H1 (cell line): Measurements from ENCODE around the gene ZNF618. TPM values are rescaled to one million over a fixed set of nuclear protein-coding genes. Genes with fewer than 3 reads are reported as not detected.

Experiments used
- JUND ChIP-seq: IDR thresholded peaks from 2 replicates; pipeline ENCODE4 v1.6.1; 2011; ENCODE audit warnings: mild to moderate bottlenecking, improper control_type of control experiment, low read length
- KDM1A ChIP-seq: fragments of 200-600, 300-600 bp; sonication (generic); IDR thresholded peaks from 2 replicates; pipeline ENCODE4 v1.7.1; 2016; ENCODE audit warnings: mild to moderate bottlenecking, low read length, borderline replicate concordance
- POLR2AphosphoS5 ChIP-seq: IDR thresholded peaks from 2 replicates; pipeline ENCODE4 v1.6.1; 2011; ENCODE audit warnings: low read depth, low read length
- RNF2 ChIP-seq: fragments of 200-900, 300-1000 bp; sonication (generic); IDR thresholded peaks from 2 replicates; pipeline ENCODE4 v1.7.1; 2016; ENCODE audit warnings: borderline replicate concordance, low read depth, mild to moderate bottlenecking, antibody characterized with exemption, low read length; ENCODE audit not compliant: poor library complexity, severe bottlenecking; ENCODE audit errors: missing control alignments
- SRF ChIP-seq: IDR thresholded peaks from 2 replicates; pipeline ENCODE4 v1.6.1; 2011; ENCODE audit warnings: mild to moderate bottlenecking, low read depth, low read length, moderate library complexity
- TAF1 ChIP-seq: IDR thresholded peaks from 2 replicates; pipeline ENCODE4 v1.6.1; 2011; ENCODE audit warnings: mild to moderate bottlenecking, low read depth, low read length
- ZNF274 ChIP-seq: IDR thresholded peaks from 2 replicates; pipeline ENCODE4 v1.7.0; 2012; ENCODE audit warnings: low read length, borderline replicate concordance; ENCODE audit errors: extremely low read depth
- polyA plus RNA-seq, 7 experiments: library from polyadenylated mRNA; depleted of rRNA in 3 of 7; stranded (reverse) in 5 of 7; unstranded in 2 of 7; fragments of >200 nt in 5 of 7; fragments of 200-250 nt in 2 of 7; gene quantifications; 1 replicate in 5 of 7; 2 replicates in 1 of 7; 4 replicates in 1 of 7; pipeline versions ENCODE4 v1.2.1 to v1.2.3, GENCODE V29; 2011 to 2013; ENCODE audit warnings: missing spikeins in 2 of 7, mixed read lengths in 2 of 7
- total RNA-seq: library from RNA; stranded (reverse); fragmentation: NEBNext Ultra II Directional; extraction: Animal tissue kit (Norgen Biotek cat#: 25700); gene quantifications from 2 replicates; pipeline ENCODE4 v1.2.1, GENCODE V29; 2021
- TF ChIP-seq, protein P1 (sequence below): fragments of 300-600 bp; sonication (generic); IDR thresholded peaks from 2 replicates; pipeline ENCODE4 v1.7.1; 2012; ENCODE audit warnings: low read length, moderate library complexity, mild to moderate bottlenecking, inconsistent platforms; ENCODE audit not compliant: insufficient replicate concordance
- TF ChIP-seq, protein P2 (sequence below): IDR thresholded peaks from 2 replicates; pipeline ENCODE4 v1.6.1; 2011; ENCODE audit warnings: low read length, improper control_type of control experiment

Gene ZNF618
- total and polyA plus RNA-seq, 2 of the 8 experiments (the other 6 are each of a cell fraction or from before 2014, with no cell fraction given), result 9.6 to 28.5 TPM

DNA sequence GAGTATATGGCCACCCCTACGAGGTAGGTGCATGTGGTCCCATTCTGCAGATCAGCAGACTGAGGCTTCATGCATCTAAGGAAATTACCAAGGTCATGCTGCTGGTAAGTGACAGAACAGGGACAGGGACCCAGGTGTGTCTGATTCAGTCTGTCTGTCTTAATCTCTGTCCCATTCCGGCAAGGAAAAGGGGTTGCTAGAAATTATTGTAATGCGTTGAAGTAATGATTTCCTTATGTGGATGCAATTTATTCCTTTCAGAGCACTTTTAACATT, 125.2 kb downstream of the ZNF618 start (continued):
- TF ChIP-seq, protein P1, sequence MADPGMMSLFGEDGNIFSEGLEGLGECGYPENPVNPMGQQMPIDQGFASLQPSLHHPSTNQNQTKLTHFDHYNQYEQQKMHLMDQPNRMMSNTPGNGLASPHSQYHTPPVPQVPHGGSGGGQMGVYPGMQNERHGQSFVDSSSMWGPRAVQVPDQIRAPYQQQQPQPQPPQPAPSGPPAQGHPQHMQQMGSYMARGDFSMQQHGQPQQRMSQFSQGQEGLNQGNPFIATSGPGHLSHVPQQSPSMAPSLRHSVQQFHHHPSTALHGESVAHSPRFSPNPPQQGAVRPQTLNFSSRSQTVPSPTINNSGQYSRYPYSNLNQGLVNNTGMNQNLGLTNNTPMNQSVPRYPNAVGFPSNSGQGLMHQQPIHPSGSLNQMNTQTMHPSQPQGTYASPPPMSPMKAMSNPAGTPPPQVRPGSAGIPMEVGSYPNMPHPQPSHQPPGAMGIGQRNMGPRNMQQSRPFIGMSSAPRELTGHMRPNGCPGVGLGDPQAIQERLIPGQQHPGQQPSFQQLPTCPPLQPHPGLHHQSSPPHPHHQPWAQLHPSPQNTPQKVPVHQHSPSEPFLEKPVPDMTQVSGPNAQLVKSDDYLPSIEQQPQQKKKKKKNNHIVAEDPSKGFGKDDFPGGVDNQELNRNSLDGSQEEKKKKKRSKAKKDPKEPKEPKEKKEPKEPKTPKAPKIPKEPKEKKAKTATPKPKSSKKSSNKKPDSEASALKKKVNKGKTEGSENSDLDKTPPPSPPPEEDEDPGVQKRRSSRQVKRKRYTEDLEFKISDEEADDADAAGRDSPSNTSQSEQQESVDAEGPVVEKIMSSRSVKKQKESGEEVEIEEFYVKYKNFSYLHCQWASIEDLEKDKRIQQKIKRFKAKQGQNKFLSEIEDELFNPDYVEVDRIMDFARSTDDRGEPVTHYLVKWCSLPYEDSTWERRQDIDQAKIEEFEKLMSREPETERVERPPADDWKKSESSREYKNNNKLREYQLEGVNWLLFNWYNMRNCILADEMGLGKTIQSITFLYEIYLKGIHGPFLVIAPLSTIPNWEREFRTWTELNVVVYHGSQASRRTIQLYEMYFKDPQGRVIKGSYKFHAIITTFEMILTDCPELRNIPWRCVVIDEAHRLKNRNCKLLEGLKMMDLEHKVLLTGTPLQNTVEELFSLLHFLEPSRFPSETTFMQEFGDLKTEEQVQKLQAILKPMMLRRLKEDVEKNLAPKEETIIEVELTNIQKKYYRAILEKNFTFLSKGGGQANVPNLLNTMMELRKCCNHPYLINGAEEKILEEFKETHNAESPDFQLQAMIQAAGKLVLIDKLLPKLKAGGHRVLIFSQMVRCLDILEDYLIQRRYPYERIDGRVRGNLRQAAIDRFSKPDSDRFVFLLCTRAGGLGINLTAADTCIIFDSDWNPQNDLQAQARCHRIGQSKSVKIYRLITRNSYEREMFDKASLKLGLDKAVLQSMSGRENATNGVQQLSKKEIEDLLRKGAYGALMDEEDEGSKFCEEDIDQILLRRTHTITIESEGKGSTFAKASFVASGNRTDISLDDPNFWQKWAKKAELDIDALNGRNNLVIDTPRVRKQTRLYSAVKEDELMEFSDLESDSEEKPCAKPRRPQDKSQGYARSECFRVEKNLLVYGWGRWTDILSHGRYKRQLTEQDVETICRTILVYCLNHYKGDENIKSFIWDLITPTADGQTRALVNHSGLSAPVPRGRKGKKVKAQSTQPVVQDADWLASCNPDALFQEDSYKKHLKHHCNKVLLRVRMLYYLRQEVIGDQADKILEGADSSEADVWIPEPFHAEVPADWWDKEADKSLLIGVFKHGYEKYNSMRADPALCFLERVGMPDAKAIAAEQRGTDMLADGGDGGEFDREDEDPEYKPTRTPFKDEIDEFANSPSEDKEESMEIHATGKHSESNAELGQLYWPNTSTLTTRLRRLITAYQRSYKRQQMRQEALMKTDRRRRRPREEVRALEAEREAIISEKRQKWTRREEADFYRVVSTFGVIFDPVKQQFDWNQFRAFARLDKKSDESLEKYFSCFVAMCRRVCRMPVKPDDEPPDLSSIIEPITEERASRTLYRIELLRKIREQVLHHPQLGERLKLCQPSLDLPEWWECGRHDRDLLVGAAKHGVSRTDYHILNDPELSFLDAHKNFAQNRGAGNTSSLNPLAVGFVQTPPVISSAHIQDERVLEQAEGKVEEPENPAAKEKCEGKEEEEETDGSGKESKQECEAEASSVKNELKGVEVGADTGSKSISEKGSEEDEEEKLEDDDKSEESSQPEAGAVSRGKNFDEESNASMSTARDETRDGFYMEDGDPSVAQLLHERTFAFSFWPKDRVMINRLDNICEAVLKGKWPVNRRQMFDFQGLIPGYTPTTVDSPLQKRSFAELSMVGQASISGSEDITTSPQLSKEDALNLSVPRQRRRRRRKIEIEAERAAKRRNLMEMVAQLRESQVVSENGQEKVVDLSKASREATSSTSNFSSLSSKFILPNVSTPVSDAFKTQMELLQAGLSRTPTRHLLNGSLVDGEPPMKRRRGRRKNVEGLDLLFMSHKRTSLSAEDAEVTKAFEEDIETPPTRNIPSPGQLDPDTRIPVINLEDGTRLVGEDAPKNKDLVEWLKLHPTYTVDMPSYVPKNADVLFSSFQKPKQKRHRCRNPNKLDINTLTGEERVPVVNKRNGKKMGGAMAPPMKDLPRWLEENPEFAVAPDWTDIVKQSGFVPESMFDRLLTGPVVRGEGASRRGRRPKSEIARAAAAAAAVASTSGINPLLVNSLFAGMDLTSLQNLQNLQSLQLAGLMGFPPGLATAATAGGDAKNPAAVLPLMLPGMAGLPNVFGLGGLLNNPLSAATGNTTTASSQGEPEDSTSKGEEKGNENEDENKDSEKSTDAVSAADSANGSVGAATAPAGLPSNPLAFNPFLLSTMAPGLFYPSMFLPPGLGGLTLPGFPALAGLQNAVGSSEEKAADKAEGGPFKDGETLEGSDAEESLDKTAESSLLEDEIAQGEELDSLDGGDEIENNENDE, result no peak
- TF ChIP-seq TAF1, result no peak
- TF ChIP-seq, protein P2, sequence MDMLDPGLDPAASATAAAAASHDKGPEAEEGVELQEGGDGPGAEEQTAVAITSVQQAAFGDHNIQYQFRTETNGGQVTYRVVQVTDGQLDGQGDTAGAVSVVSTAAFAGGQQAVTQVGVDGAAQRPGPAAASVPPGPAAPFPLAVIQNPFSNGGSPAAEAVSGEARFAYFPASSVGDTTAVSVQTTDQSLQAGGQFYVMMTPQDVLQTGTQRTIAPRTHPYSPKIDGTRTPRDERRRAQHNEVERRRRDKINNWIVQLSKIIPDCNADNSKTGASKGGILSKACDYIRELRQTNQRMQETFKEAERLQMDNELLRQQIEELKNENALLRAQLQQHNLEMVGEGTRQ, result no peak
- no peak for TF ChIP-seq KDM1A
- no peak for TF ChIP-seq RNF2
- TF ChIP-seq JUND, result no peak
- TF ChIP-seq SRF, result no peak
- no peak for TF ChIP-seq POLR2AphosphoS5
- no peak for TF ChIP-seq ZNF274
